Activated T-cell treated with anti-CD3 and anti-CD28 coated beads, Interleukin-2, amount 50 U/mL, for 4 hours (primary cell): Measurements from ENCODE around the gene CFB. TPM values are rescaled to one million over a fixed set of nuclear protein-coding genes. Genes with fewer than 3 reads are reported as not detected.
"Not testable (repeated sequence)": the region's sequence is repeated elsewhere in the genome, so short reads cannot be mapped to it uniquely, and the experiment has no call there.

Source experiments
- ATAC-seq, 2 donors: fragments of 200-7000 bp; cut with Tn5 transposase; one replicate each; pipeline ENCODE4 v1.10.0; 2021
- DNase-seq: peaks from one replicate; pipeline ENCODE4 v3.0.0-alpha.2; 2020
- H3K27me3 Mint-ChIP-seq: one replicate; pipeline ENCODE4 v1.8.0; 2021; ENCODE audit warnings: low read depth, mixed read lengths
- H3K36me3 Mint-ChIP-seq: one replicate; pipeline ENCODE4 v1.8.0; 2022; ENCODE audit warnings: mixed read lengths; ENCODE audit not compliant: insufficient read depth
- H3K4me1 Mint-ChIP-seq: one replicate; pipeline ENCODE4 v1.8.0; 2021; ENCODE audit warnings: low read depth, mixed read lengths
- H3K4me3 Mint-ChIP-seq: one replicate; pipeline ENCODE4 v1.8.0; 2021; ENCODE audit warnings: mild to moderate bottlenecking, moderate library complexity, mixed read lengths
- H3K9me3 Mint-ChIP-seq: one replicate; pipeline ENCODE4 v1.8.0; 2021; ENCODE audit warnings: mixed read lengths
- total RNA-seq, 3 donors: library from RNA; stranded (reverse); gene quantifications; one replicate each; pipeline ENCODE4 v1.2.1, GENCODE V29; 2021

CFB gene
- total RNA-seq, 3 donors from 2014 or later: 0.42 to 1.5 (median 1.4) TPM

DNA sequence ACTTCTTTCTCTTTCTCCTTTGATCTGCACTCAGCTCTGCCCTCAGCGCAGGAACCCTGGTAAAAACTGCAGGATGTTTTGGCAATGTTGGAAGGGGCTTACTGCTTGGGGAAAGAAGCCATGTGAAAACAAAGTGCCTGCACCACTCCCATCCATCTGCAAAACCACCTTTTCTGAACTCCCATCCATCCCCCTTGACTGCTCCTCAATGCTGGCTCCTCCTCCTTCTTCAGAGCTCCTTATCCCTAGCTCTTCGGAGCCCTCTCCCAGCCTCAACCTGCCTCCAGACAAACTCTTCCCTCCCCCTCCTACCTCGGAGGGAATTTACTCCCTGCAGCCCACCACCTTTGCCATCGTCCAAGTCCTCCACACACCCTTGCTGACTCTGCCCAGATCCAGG, 39.8 kb upstream of the CFB start:
- Mint-ChIP-seq H3K36me3 (no peaks in the 10 kb centered on the region), H3K27me3 (peaks cover 9% of the 10 kb centered on the region), H3K4me1 (peaks cover 13% of the 10 kb centered on the region), H3K4me3 (no peak overlapping the region), H3K9me3 (no peaks in the 10 kb centered on the region)
- DNase-seq: no peak
- no peak for ATAC-seq

GRCh38 chr6:31906727-31907126, 39.2 kb upstream of the CFB start:
- H3K4me1 Mint-ChIP-seq: peaks cover 15% of the 10 kb centered on the region
- H3K9me3 Mint-ChIP-seq, H3K27me3 Mint-ChIP-seq, DNase-seq, H3K4me3 Mint-ChIP-seq, ATAC-seq, H3K36me3 Mint-ChIP-seq: not testable (repeated sequence)

DNA sequence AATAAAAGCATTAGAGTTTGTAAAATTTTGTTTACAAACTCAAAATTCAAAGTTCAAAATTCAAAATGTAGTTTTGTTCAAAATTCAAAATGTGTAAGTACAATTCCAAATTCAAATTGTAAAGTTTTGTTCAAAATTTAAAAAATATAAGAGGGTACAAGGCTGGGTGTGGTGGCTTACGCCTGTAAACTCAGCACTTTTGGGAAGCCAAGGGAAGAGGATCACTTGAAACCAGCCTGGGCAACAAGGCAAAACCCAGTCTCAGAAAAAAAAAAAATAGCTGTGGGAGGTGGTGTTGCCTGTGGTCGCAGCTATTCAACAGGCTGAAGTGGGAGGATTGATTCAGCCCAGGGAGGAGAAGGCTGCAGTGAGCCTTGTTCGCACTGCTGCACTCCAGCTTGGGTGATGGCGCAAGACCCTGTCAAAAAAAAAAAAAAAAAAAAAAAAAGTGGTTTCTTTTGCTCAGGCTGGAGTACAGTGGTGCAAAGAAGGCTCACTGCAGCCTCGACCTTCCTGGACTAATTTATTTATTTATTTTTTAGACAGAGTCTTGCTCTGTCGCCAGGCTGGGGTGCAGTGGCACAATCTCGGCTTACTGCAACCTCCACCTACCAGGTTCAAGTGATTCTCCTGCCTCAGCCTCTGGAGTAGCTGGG, 38.6 kb upstream of the CFB start:
- H3K4me3 Mint-ChIP-seq: no peak overlapping the region
- H3K4me1 Mint-ChIP-seq: peaks cover 15% of the 10 kb centered on the region
- DNase-seq: no peak

GRCh38 chr6:31908255-31908654, 37.6 kb upstream of the CFB start:
- not testable (repeated sequence) for H3K4me1 Mint-ChIP-seq, H3K4me3 Mint-ChIP-seq, H3K36me3 Mint-ChIP-seq, ATAC-seq, DNase-seq, H3K9me3 Mint-ChIP-seq
- H3K27me3 Mint-ChIP-seq: peaks cover 11% of the 10 kb centered on the region

More for the DNA sequence above, 38.6 kb upstream of the CFB start:
- peak; percentile 25 to 44 for ATAC-seq
- no peaks in the 10 kb centered on the region for H3K9me3 Mint-ChIP-seq
- H3K27me3 Mint-ChIP-seq: peaks cover 10% of the 10 kb centered on the region
- H3K36me3 Mint-ChIP-seq: no peaks in the 10 kb centered on the region

- H3K27me3 Mint-ChIP-seq: peaks cover 11% of the 10 kb centered on the region
- ATAC-seq (peak; percentile 51 to 54), DNase-seq (no peak)
- peaks cover 7% of the 10 kb centered on the region for H3K4me1 Mint-ChIP-seq
- H3K4me3 Mint-ChIP-seq: no peak overlapping the region
- H3K9me3 Mint-ChIP-seq: no peaks in the 10 kb centered on the region
- H3K36me3 Mint-ChIP-seq: no peaks in the 10 kb centered on the region
Measured at GRCh38 chr6:31908791-31909190, 37.1 kb upstream of the CFB start.

GRCh38 chr6:31909298-31909697, 36.6 kb upstream of the CFB start:
- not testable (repeated sequence) for ATAC-seq, H3K4me3 Mint-ChIP-seq, DNase-seq, H3K9me3 Mint-ChIP-seq, H3K36me3 Mint-ChIP-seq, H3K4me1 Mint-ChIP-seq
- peaks cover 11% of the 10 kb centered on the region for H3K27me3 Mint-ChIP-seq

- Mint-ChIP-seq H3K4me3 (no peak overlapping the region), H3K36me3 (no peaks in the 10 kb centered on the region), H3K9me3 (no peaks in the 10 kb centered on the region), H3K4me1 (peaks cover 7% of the 10 kb centered on the region), H3K27me3 (peaks cover 13% of the 10 kb centered on the region)
- ATAC-seq: no peak
- DNase-seq: no peak
Measured at GRCh38 chr6:31911826-31912585, 33.9 kb upstream of the CFB start.

GRCh38 chr6:31915351-31915750, 30.5 kb upstream of the CFB start:
- Mint-ChIP-seq H3K27me3 (peaks cover 7% of the 10 kb centered on the region), H3K36me3 (no peaks in the 10 kb centered on the region), H3K4me3 (no peak overlapping the region), H3K9me3 (no peaks in the 10 kb centered on the region), H3K4me1 (peaks cover 3% of the 10 kb centered on the region)
- no peak for ATAC-seq
- no peak for DNase-seq

DNA sequence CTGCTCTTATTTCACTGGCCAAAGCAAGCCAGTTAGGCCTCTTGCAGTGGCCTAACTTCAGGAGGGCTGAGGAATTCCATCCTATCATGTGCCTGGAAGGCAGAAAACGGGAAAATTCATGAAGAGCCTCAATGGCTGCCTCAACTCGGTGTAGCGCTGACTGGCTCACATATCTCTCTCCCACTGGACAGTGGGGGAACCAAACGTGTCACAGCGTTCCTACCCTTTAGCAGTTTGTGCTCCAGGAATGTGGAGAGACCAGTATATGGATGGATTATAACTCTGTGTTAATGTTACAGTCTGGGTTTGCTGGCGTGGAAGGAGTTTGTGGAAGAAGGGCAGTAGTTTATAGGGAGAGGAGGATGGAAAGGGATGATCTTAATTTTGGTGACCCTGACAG, 30.1 kb upstream of the CFB start:
- peaks cover 7% of the 10 kb centered on the region for H3K27me3 Mint-ChIP-seq

DNA sequence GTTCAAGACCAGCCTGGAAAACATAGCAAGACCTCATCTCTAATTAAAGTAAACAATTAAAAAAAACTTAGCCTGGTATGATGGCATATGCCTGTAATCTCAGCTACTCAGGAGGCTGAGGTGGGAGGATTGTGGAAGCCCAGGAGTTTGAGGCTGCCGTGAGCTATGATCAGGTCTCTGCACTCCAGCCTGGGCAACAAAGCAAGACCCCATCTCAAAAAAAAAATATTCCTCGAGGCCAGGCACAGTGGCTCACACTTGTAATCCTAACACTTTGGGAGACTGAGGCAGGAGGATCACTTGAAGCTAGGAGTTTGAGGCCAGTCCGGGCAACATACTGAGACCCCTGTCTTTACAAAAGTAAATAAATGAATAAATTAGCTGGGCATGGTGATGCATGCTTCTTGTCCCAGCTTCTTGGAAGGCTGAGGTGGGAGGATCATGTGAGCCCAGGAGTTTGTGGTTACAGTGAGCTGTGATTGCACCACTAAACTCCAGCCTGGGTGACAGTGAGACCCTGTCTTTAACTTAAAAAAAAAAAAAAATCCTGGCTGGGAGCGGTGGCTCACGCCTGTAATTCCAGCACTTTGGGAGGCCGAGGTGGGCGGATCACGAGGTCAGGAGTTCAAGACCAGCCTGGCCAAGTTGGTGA, 27.7 kb upstream of the CFB start:
- DNase-seq (no peak), ATAC-seq (no peak)
- no peaks in the 10 kb centered on the region for H3K9me3 Mint-ChIP-seq
- H3K4me1 Mint-ChIP-seq: no peaks in the 10 kb centered on the region
- no peaks in the 10 kb centered on the region for H3K36me3 Mint-ChIP-seq
- no peak overlapping the region for H3K4me3 Mint-ChIP-seq
- H3K27me3 Mint-ChIP-seq: peaks cover 6% of the 10 kb centered on the region

More for the DNA sequence above, 30.1 kb upstream of the CFB start:
- DNase-seq (no peak), ATAC-seq (no peak)
- no peaks in the 10 kb centered on the region for H3K9me3 Mint-ChIP-seq
- H3K4me1 Mint-ChIP-seq: peaks cover 2% of the 10 kb centered on the region
- H3K36me3 Mint-ChIP-seq: no peaks in the 10 kb centered on the region
- H3K4me3 Mint-ChIP-seq: no peak overlapping the region

DNA sequence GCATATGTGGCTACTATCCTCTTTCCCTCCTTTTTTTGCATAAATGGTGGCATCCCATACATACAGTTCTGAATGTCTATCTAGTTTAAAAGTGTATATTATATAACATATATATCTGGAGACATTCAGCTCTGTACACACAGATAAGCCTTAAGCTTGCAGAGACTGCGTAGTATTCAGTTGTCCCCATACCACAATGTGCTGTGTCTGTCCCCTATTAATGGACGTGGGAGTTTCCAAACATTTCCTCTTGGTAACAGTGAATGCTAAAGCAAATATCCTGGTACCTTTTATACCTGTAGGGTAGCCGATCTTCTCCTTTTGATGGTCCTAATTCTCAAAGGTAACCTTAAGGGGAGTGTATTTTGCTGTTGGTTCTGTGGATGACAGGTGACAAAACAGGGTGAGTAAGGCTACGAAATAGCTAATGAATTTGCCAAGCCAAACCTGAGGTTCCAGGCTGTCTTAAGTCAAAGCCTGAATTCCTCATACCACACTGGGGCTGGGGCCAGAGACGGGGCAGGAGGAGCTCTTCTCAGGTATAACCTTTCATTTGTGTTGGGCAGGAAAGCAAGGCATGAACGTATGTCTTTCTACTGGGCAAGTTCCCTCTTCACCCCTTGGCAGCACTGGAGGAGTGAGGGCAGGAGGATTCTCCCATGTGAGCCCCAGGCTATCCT, 26.1 kb upstream of the CFB start:
- H3K9me3 Mint-ChIP-seq: no peaks in the 10 kb centered on the region
- peaks cover 6% of the 10 kb centered on the region for H3K27me3 Mint-ChIP-seq
- no peak overlapping the region for H3K4me3 Mint-ChIP-seq
- ATAC-seq (no peak), DNase-seq (no peak)
- H3K4me1 Mint-ChIP-seq: no peaks in the 10 kb centered on the region
- H3K36me3 Mint-ChIP-seq: no peaks in the 10 kb centered on the region

DNA sequence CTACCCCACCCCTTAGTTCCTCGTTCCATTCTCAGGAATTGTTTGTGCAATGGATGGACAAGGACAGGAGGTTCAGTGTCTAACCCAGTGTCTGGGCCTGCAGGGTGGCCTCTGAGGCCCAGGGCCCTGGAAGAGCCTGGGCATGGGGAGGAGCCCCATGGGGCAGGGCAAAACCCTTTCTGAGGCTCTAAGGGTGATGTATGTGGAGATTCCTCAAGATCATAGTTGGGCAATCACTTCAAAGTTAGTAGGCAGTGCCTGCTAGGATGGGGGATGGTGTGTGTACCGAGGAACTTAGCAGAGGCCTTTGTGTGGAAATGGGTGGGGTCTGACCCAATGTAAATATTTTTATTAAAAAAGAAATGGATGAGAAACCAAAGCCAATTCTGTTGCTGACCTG, 25.1 kb upstream of the CFB start:
- ATAC-seq (no peak), DNase-seq (no peak)
- Mint-ChIP-seq H3K4me3 (no peak overlapping the region), H3K9me3 (no peaks in the 10 kb centered on the region), H3K27me3 (peaks cover 3% of the 10 kb centered on the region), H3K4me1 (no peaks in the 10 kb centered on the region), H3K36me3 (no peaks in the 10 kb centered on the region)

- peak in 1 of 2 donors; percentile 30 for ATAC-seq
- Mint-ChIP-seq H3K9me3 (no peaks in the 10 kb centered on the region), H3K4me1 (no peaks in the 10 kb centered on the region), H3K36me3 (no peaks in the 10 kb centered on the region), H3K27me3 (no peaks in the 10 kb centered on the region), H3K4me3 (no peak overlapping the region)
- DNase-seq: no peak
Measured at GRCh38 chr6:31922942-31923341, 23.0 kb upstream of the CFB start.

- no peaks in the 10 kb centered on the region for H3K9me3 Mint-ChIP-seq
- H3K27me3 Mint-ChIP-seq: no peaks in the 10 kb centered on the region
- ATAC-seq: no peak
- no peak for DNase-seq
- no peaks in the 10 kb centered on the region for H3K36me3 Mint-ChIP-seq
- H3K4me3 Mint-ChIP-seq: no peak within 1 kb of the TSS
- H3K4me1 Mint-ChIP-seq: no peaks in the 10 kb centered on the region
Measured at GRCh38 chr6:31927242-31927862, 18.5 kb upstream of the CFB start, which contains the start of gene C2. Gene C2, plus strand, starts transcription at chr6:31927717. Its CDS starts 36 bp downstream, at chr6:31927753.
